ENCODE measurements around the gene DNAJC12. TPM values are rescaled to one million over a fixed set of nuclear protein-coding genes. Genes with fewer than 3 reads are reported as not detected.

Gene DNAJC12
- total RNA-seq, 1 experiment from 2014 or later, result 4.3 TPM

DNA sequence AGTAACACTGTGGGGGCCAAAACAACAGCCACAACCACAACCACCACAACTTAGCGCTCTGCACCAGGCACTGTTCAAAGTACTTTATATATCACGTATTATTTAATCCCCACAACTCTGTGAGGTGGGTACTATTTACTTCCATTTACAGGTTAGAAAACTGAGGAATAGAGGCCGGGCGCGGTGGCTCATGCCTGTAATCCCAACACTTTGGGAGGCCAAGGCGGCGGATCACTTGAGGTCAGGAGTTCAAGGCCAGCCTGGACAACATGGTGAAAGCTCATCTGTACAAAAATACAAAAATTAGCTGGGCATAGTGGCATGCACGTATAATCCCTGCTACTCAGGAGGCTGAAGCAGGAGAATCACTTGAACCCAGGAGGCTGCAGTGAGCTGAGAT, 3.6 kb downstream of the DNAJC12 start:
- RAD21 ChIA-PET (ENCODE audit: low non-redundant PET in 1 of 2, low total read pairs in 2 of 2, uncharacterized antibody in 2 of 2, unreplicated experiment in 2 of 2), result no interaction called here
- Histone ChIP-seq H4K20me1 (ENCODE audit: insufficient read depth) (no peaks in the 10 kb centered on the region), H3K4me1 (ENCODE audit: control insufficient read depth in 1 of 2, insufficient read depth in 2 of 2, low read length in 2 of 2) (peaks cover 4 to 6% of the 10 kb centered on the region in 2 experiments; a peak in 3 of 4 replicates), H3K4me3 (replicated peaks in 1 of 2; ENCODE audit: low read depth in 1 of 2, low read length in 2 of 2) (no peak overlapping the region), H3K9me2 (ENCODE audit: insufficient read depth) (no peaks in the 10 kb centered on the region), H3K9ac (ENCODE audit: low read length) (no peak overlapping the region), H3K27me3 (ENCODE audit: insufficient read depth, low read length) (no peaks in the 10 kb centered on the region), H3K79me2 (ENCODE audit: insufficient read depth, low read length) (no peaks in the 10 kb centered on the region), H3K4me2 (ENCODE audit: low read length) (no peak overlapping the region), H3K27ac (ENCODE audit: low read depth, low read length) (no peak overlapping the region), H3K36me3 (ENCODE audit: control insufficient read depth in 1 of 2, insufficient read depth in 2 of 2, low read length in 2 of 2) (no peaks in the 10 kb centered on the region), H3K9me3 (ENCODE audit: control insufficient read depth in 1 of 2, insufficient read depth in 1 of 2, low read depth in 1 of 2, low read length in 2 of 2) (no peaks in the 10 kb centered on the region), H2AFZ (ENCODE audit: low read depth, low read length, poor library complexity, severe bottlenecking) (no peak overlapping the region)
- DNase-seq (ENCODE audit: low read depth, low spot score) (no peak), ATAC-seq (no peak)
- POLR2A ChIA-PET, result no interaction called here
- CTCF ChIA-PET, result interaction anchor here (1.4 kb wide), 1 partner anchor 46 kb away, joined by 4 read pairs; no protein-coding TSS in a partner anchor
- no TSS peak for BruUV-seq (replicated peaks)
- intact Hi-C loops (cut with micrococcal nuclease), result no loop called here
- TF ChIP-seq ZNF274 (IDR thresholded peaks at IDR 0.05; ENCODE audit: low read depth, low read length) (no peak), ELF1 (IDR thresholded peaks at IDR 0.05; ENCODE audit: borderline replicate concordance, low read depth) (no peak)
- TF ChIP-seq, protein P1, sequence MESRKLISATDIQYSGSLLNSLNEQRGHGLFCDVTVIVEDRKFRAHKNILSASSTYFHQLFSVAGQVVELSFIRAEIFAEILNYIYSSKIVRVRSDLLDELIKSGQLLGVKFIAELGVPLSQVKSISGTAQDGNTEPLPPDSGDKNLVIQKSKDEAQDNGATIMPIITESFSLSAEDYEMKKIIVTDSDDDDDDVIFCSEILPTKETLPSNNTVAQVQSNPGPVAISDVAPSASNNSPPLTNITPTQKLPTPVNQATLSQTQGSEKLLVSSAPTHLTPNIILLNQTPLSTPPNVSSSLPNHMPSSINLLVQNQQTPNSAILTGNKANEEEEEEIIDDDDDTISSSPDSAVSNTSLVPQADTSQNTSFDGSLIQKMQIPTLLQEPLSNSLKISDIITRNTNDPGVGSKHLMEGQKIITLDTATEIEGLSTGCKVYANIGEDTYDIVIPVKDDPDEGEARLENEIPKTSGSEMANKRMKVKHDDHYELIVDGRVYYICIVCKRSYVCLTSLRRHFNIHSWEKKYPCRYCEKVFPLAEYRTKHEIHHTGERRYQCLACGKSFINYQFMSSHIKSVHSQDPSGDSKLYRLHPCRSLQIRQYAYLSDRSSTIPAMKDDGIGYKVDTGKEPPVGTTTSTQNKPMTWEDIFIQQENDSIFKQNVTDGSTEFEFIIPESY (IDR thresholded peaks at IDR 0.05; ENCODE audit: extremely low read depth, insufficient replicate concordance, low read length), result no peak

DNA sequence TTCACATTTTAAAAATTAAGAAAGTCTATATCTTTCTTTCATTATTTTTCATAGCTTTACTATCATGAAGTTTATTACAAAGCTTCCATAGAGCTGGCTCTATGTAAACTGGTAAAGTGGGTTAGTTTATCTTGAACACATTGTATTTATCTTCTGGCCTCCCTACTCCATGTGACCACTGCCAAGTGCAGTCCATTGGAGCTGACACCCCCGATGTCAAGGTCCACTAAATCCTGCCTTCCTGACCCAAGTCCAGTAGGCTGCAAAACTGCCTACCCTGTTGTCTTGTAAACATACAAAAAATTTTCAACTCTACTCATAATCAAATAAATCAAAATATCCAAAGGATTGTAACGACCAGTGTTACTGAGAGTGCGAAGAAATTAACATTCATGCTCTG, 10.2 kb downstream of the DNAJC12 start:
- intact Hi-C loops (cut with micrococcal nuclease), result no loop called here
- H3K4me3 ChIP-seq (replicated peaks in 1 of 2; ENCODE audit: low read depth in 1 of 2, low read length in 2 of 2), result no peak overlapping the region
- H3K9ac ChIP-seq (ENCODE audit: low read length), result no peak overlapping the region
- no peaks in the 10 kb centered on the region for H3K27me3 ChIP-seq (ENCODE audit: insufficient read depth, low read length)
- no peaks in the 10 kb centered on the region for H4K20me1 ChIP-seq (ENCODE audit: insufficient read depth)
- DNase-seq (ENCODE audit: low read depth, low spot score), result no peak
- RAD21 ChIA-PET (ENCODE audit: low non-redundant PET in 1 of 2, low total read pairs in 2 of 2, uncharacterized antibody in 2 of 2, unreplicated experiment in 2 of 2), result no interaction called here
- no peaks in the 10 kb centered on the region for H3K9me2 ChIP-seq (ENCODE audit: insufficient read depth)
- no TSS peak for BruUV-seq (replicated peaks)
- no peak overlapping the region for H3K27ac ChIP-seq (ENCODE audit: low read depth, low read length)
- no peaks in the 10 kb centered on the region for H3K36me3 ChIP-seq (ENCODE audit: control insufficient read depth in 1 of 2, insufficient read depth in 2 of 2, low read length in 2 of 2)
- no peak overlapping the region for H3K4me2 ChIP-seq (ENCODE audit: low read length)
- H3K4me1 ChIP-seq (ENCODE audit: control insufficient read depth in 1 of 2, insufficient read depth in 2 of 2, low read length in 2 of 2), result no peaks in the 10 kb centered on the region
- CTCF ChIA-PET, result no interaction called here
- H3K9me3 ChIP-seq (ENCODE audit: control insufficient read depth in 1 of 2, insufficient read depth in 1 of 2, low read depth in 1 of 2, low read length in 2 of 2), result no peaks in the 10 kb centered on the region
- H3K79me2 ChIP-seq (ENCODE audit: insufficient read depth, low read length), result no peaks in the 10 kb centered on the region
- no peak overlapping the region for H2AFZ ChIP-seq (ENCODE audit: low read depth, low read length, poor library complexity, severe bottlenecking)
- ATAC-seq, result no peak
- POLR2A ChIA-PET, result no interaction called here
- TF ChIP-seq JUND (IDR thresholded peaks at IDR 0.05) (no peak), TCF7L2 (IDR thresholded peaks at IDR 0.05; ENCODE audit: borderline replicate concordance, extremely low read depth, insufficient read depth, insufficient read length) (no peak), POLR2A (IDR thresholded peaks at IDR 0.05; ENCODE audit: borderline replicate concordance, extremely low read depth, insufficient read depth, insufficient read length) (no peak), YY1 (IDR thresholded peaks at IDR 0.05; ENCODE audit: extremely low read depth, insufficient replicate concordance, low read depth, low read length) (no peak), SP1 (IDR thresholded peaks at IDR 0.05; ENCODE audit: low read depth) (no peak), EGR1 (IDR thresholded peaks at IDR 0.05; ENCODE audit: low read depth) (no peak), SRF (IDR thresholded peaks at IDR 0.05; ENCODE audit: low read depth) (no peak), FOSL1 (IDR thresholded peaks at IDR 0.05; ENCODE audit: low read depth) (no peak), CBX3 (IDR thresholded peaks at IDR 0.05; ENCODE audit: low read depth) (no peak), CEBPB (IDR thresholded peaks at IDR 0.05; ENCODE audit: low read depth) (no peak), ELF1 (IDR thresholded peaks at IDR 0.05; ENCODE audit: borderline replicate concordance, low read depth) (no peak), EZH2 (IDR thresholded peaks at IDR 0.05) (no peak)
- TF ChIP-seq, protein P1 (IDR thresholded peaks at IDR 0.05; ENCODE audit: extremely low read depth, insufficient replicate concordance, low read length), result no peak
- TF ChIP-seq, protein P2, sequence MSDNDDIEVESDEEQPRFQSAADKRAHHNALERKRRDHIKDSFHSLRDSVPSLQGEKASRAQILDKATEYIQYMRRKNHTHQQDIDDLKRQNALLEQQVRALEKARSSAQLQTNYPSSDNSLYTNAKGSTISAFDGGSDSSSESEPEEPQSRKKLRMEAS (IDR thresholded peaks at IDR 0.05), result no peak

Data from HCT116 (cell line).